ENCODE results near the gene STX4.

STX4 gene

DNA sequence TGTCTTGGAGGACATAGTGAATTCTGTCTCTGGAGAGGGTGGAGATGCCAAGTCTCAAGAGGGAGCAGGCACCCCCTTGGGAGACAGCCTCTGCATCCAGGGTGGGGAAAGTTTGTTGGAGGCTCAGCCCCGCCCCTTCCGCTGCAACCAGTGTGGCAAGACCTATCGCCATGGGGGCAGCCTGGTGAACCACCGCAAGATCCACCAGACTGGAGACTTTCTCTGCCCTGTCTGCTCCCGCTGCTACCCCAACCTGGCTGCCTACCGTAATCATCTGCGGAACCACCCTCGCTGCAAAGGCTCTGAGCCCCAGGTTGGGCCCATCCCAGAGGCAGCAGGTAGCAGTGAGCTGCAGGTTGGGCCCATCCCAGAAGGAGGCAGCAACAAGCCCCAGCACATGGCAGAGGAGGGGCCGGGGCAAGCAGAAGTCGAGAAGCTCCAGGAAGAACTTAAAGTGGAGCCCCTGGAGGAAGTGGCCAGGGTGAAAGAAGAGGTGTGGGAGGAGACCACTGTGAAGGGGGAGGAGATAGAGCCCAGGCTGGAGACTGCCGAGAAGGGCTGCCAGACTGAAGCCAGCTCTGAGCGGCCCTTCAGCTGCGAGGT is 46.1 kb downstream of the STX4 start:
- in situ Hi-C loops (cut with MboI; ENCODE audit: low pct_unique_long_range_greater_than_20kb, low sequenced_read_pairs), result no loop called here
- DNase-seq, result no peak

GRCh38 chr16:31080035-31080629 is 46.8 kb downstream of the STX4 start:
- in situ Hi-C loops (cut with MboI; ENCODE audit: low pct_unique_long_range_greater_than_20kb, low sequenced_read_pairs), result no loop called here
- DNase-seq, result no peak

DNA sequence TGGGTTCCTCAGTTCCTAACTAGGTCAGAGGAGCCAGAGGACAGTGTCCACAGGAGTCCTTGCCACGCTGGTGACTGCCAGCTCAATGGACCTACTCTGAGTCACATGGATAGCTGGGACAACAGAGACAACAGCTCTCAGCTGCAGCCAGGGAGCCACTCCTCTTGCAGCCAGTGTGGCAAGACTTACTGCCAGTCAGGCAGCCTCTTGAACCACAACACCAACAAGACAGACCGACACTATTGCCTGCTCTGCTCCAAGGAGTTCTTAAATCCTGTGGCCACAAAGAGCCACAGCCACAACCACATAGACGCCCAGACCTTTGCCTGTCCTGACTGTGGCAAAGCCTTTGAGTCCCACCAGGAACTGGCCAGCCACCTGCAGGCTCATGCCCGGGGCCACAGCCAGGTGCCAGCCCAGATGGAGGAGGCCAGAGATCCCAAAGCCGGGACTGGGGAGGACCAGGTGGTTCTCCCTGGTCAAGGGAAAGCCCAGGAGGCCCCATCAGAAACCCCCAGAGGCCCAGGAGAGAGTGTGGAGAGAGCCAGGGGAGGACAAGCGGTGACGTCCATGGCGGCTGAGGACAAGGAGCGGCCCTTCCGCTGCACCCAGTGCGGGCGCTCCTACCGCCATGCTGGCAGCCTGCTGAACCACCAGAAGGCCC is 47.5 kb downstream of the STX4 start:
- DNase-seq, result no peak
- in situ Hi-C loops (cut with MboI; ENCODE audit: low pct_unique_long_range_greater_than_20kb, low sequenced_read_pairs), result no loop called here

DNA sequence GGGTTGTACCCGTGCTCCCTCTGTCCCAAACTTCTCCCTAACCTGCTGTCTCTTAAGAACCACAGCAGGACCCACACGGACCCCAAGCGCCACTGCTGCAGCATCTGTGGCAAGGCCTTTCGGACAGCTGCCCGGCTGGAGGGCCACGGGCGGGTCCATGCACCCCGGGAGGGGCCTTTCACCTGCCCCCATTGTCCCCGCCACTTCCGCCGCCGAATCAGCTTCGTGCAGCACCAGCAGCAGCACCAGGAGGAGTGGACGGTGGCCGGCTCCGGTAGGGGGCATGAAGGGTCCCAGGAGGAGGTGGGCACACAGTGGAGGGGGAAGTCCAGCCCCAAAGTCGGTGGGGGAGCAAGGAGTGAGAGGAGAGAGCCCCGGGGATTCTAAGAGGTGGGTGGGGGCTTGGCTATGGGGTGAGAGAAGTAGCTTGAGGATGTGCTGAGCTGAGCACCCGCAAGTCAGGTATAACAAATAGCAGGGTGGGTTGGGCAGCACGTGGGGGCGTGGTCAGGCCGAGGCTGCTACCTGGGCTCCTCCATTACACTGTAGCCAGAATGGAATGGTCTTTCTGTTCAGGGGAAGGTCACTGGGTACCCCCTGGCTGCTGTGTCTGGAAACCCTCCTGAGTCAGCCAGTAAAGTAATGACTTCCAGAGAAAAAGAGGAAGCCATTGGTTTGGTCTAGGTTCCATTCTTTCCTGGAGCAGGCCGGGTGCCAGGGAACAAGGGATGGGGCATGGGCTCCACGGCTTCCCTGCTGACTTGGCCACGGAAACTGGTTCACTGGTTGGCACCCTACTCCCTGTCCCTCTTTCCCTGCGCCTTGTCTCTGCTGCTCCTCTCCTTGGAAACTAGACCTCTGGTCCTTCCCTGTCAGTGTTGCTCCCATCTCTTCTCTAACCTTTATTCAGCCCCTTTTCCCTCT is 48.3 kb downstream of the STX4 start:
- no peak for DNase-seq
- in situ Hi-C loops (cut with MboI; ENCODE audit: low pct_unique_long_range_greater_than_20kb, low sequenced_read_pairs), result no loop called here

- DNase-seq, result no peak
- in situ Hi-C loops (cut with MboI; ENCODE audit: low pct_unique_long_range_greater_than_20kb, low sequenced_read_pairs), result no loop called here
Observed at GRCh38 chr16:31082368-31083045, 49.1 kb downstream of the STX4 start.

DNA sequence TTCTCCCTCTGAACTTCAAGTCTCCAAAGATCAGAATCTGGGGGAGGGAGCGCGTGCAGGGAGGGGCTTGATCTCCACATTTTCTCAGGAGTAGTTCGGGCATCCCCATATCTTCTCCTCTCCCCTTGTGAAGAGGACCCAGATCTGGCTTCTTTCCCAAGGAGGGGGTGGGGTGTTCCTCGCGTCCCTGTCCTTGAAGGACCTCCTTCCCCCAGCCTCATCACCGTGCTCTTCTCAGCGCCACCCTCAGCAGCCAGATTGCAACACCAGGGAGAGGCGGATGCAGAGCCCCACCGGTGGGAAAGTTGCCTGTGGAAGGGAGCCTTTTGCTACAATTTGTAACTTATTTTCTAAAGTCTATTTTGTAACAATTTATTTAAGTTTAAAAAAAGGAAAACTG is 49.7 kb downstream of the STX4 start:
- no peak for DNase-seq

GRCh38 chr16:31083556-31083955 is 50.2 kb downstream of the STX4 start:
- in situ Hi-C loops (cut with MboI; ENCODE audit: low pct_unique_long_range_greater_than_20kb, low sequenced_read_pairs), result no loop called here
- no peak for DNase-seq

More for the DNA sequence above, 49.7 kb downstream of the STX4 start:
- in situ Hi-C loops (cut with MboI; ENCODE audit: low pct_unique_long_range_greater_than_20kb, low sequenced_read_pairs), result no loop called here

GRCh38 chr16:31083981-31084380 is 50.6 kb downstream of the STX4 start:
- in situ Hi-C loops (cut with MboI; ENCODE audit: low pct_unique_long_range_greater_than_20kb, low sequenced_read_pairs), result no loop called here

GRCh38 chr16:31084584-31085302 is 51.4 kb downstream of the STX4 start:
- in situ Hi-C loops (cut with MboI; ENCODE audit: low pct_unique_long_range_greater_than_20kb, low sequenced_read_pairs), result no loop called here

More at GRCh38 chr16:31083981-31084380, 50.6 kb downstream of the STX4 start:
- DNase-seq, result no peak

DNA sequence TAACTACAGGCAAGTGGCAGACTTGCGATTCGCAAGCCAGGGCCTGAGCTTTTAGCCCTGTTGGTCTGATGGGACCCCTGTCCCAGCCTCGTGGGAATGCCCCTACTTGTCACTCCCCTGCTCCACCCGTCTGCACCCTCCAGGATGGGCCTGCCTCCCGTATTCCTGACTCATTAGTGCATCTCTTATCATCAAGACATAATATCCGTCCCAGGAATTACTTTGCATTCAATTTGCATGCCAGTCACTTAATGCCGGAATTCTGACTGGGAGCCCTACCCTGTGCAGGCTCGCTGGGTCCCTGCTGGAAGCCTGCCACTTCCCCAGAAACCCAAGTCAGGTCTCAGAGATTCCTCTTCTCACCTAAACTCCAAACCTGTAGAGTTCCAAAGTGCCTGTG is 52.1 kb downstream of the STX4 start:
- no peak for DNase-seq
- in situ Hi-C loops (cut with MboI; ENCODE audit: low pct_unique_long_range_greater_than_20kb, low sequenced_read_pairs), result no loop called here

More at GRCh38 chr16:31084584-31085302, 51.4 kb downstream of the STX4 start:
- DNase-seq, result no peak

GRCh38 chr16:31085873-31086628 is 52.7 kb downstream of the STX4 start:
- in situ Hi-C loops (cut with MboI; ENCODE audit: low pct_unique_long_range_greater_than_20kb, low sequenced_read_pairs), result no loop called here
- DNase-seq, result no peak

GRCh38 chr16:31086629-31086906 is 53.2 kb downstream of the STX4 start:
- in situ Hi-C loops (cut with MboI; ENCODE audit: low pct_unique_long_range_greater_than_20kb, low sequenced_read_pairs), result no loop called here

GRCh38 chr16:31087481-31087880 is 54.1 kb downstream of the STX4 start:
- no peak for DNase-seq
- in situ Hi-C loops (cut with MboI; ENCODE audit: low pct_unique_long_range_greater_than_20kb, low sequenced_read_pairs), result no loop called here

More at GRCh38 chr16:31086629-31086906, 53.2 kb downstream of the STX4 start:
- DNase-seq, result no peak

DNA sequence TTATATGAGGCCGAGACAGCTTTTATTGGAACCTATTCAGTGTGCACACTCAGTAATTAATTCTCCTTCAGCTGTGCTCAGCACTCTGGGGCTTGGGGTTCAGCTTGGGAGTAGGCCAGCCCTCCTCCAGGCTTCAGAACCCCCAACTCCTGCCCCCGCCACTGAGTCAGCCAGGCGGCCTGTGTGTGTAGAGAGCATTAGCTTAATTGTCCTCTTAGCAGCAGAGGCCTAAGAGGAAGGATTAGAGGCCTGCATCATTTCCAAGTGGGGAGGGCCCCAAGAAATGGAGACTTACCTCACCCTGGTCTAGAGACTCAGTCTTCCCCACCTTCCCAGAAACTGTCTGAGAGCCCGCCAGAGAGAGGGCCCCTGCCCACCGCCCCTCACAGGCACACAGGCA is 54.6 kb downstream of the STX4 start:
- DNase-seq, result no peak
- in situ Hi-C loops (cut with MboI; ENCODE audit: low pct_unique_long_range_greater_than_20kb, low sequenced_read_pairs), result no loop called here

DNA sequence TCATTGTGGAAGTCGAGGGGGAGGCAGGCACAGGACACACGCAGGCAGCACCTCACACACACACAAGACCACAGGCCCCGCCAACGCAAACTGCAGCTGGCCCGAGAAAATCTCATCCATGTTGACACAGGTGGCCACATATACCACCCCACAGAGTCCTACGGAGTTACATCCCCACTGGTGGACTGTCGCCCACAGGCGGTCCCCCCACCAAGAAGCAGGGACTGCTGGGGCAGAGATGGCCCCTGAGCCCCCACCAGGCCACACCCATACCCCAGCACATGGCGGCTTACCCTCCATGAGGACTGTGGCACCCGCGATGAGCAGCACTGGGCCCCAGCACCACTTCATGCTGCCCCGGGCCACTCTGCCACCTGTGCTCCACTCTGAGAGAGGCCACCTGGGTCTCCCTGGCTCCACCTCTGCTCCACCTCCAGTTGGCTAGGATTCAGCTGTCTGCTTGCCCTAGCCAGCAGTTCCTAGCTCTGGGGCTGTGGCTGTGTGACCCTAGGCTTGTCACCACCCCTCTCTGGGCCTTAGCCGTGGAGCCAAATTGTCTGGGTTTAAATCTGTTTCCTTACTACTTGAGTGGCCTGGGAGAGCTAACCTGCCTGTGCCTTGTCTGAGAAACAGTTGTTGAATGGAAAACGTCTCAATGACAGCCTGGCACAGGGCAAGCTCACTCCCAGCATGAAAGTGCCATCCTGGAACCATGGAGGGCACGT is 55.3 kb downstream of the STX4 start, which contains the start of gene PRSS53:
PRSS53 (minus strand) TSS at position 485 of the 725 bp plus-strand sequence; CDS start at position 351, 134 bp downstream.
- no peak for DNase-seq
- in situ Hi-C loops (cut with MboI; ENCODE audit: low pct_unique_long_range_greater_than_20kb, low sequenced_read_pairs), result no loop called here

GRCh38 chr16:31089199-31089598 is 55.8 kb downstream of the STX4 start:
- no peak for DNase-seq
- in situ Hi-C loops (cut with MboI; ENCODE audit: low pct_unique_long_range_greater_than_20kb, low sequenced_read_pairs), result no loop called here

Measured in KBM-7 (cell line).